Measurements from ENCODE around the gene KANK2. TPM values are rescaled to one million over a fixed set of nuclear protein-coding genes. Genes with fewer than 3 reads are reported as not detected.
"Not testable (repeated sequence)": the region's sequence is repeated elsewhere in the genome, so short reads cannot be mapped to it uniquely, and the experiment has no call there.

The KANK2 gene
- total and polyA plus RNA-seq, 4 donors: 269 to 379 (median 299) TPM

DNA sequence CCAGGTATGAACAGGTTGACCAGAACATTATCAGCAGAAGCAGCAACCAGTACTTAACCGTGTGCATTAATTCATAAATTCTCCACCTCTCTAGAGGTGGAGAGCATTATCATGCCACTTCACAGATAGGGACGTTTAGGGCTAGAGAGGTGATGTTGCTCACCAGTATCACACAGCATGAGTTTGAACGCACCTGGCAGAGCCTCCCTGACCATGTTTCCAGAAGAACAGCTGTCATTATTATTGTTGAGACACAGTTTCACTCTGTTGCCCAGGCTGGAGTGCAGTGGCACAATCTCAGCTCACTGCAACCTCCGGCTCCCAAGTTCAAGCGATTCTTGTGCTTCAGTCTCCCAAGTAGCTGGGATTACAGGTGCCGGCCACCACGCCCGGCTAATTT is 6.8 kb downstream of the KANK2 start:
- 37 to 38% methylated on average over 8 of the region's 8 CpGs for WGBS, 2 donors
- ATAC-seq (ENCODE audit: low FRiP score): no peak
- intact Hi-C loops (cut with DNase I): no loop called here
- Histone ChIP-seq H3K36me3 (ENCODE audit: control insufficient read depth in 1 of 2, insufficient read depth in 2 of 2, low read length in 1 of 2) (peaks cover 0 to 10% of the 10 kb centered on the region in 2 donors), H3K9me3 (ENCODE audit: control insufficient read depth, low read length) (no peaks in the 10 kb centered on the region), H3K27me3 (ENCODE audit: control insufficient read depth in 1 of 2, insufficient read depth in 2 of 2, low read length in 1 of 2) (no peaks in the 10 kb centered on the region), H3K27ac (ENCODE audit: low read depth in 1 of 2, low read length in 2 of 2) (peak overlapping the region in 1 of 2 donors; percentile 73), H3K4me1 (ENCODE audit: control insufficient read depth in 1 of 2, insufficient read depth in 2 of 2, low read length in 2 of 2) (peaks cover 3 to 5% of the 10 kb centered on the region in 2 donors), H3K4me3 (ENCODE audit: low read length in 2 of 2) (no peak overlapping the region)
- no peak for DNase-seq

GRCh38 chr19:11187441-11187840 is 9.9 kb downstream of the KANK2 start:
- ATAC-seq (ENCODE audit: low FRiP score) (no peak), DNase-seq (no peak)
- Histone ChIP-seq H3K4me3 (ENCODE audit: low read length in 2 of 2) (no peak overlapping the region), H3K36me3 (ENCODE audit: control insufficient read depth in 1 of 2, insufficient read depth in 2 of 2, low read length in 1 of 2) (no peaks in the 10 kb centered on the region), H3K4me1 (ENCODE audit: control insufficient read depth in 1 of 2, insufficient read depth in 2 of 2, low read length in 2 of 2) (peaks cover 3 to 5% of the 10 kb centered on the region in 2 donors), H3K27me3 (ENCODE audit: control insufficient read depth in 1 of 2, insufficient read depth in 2 of 2, low read length in 1 of 2) (no peaks in the 10 kb centered on the region), H3K9me3 (ENCODE audit: control insufficient read depth, low read length) (no peaks in the 10 kb centered on the region), H3K27ac (ENCODE audit: low read depth in 1 of 2, low read length in 2 of 2) (peak overlapping the region; percentile 6 to 29)
- intact Hi-C loops (cut with DNase I): no loop called here
- WGBS, 2 donors: 51 to 53% methylated on average over 9 of the region's 9 CpGs

DNA sequence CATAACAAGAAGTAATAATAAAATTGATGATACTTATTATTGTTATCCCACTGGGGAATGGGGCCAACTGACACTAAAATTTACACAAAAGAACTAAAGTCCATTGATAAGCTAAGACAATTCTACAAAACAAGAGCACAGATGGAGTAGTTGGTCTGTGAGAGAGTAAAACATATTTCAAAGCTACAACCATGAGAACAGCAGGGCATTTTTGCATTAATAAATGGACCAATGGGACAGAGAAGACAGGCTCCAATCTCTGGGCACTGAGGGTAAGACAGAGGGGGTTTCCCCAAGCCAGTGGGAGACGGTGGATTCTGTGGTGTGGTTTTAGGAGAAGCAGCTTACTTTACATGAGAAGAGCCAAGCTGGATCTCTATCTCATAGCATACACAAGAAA is 14.4 kb downstream of the KANK2 start:
- intact Hi-C loops (cut with DNase I): no loop called here
- WGBS, 2 donors: 88 to 90% methylated on average over 1 of the region's 1 CpG
- H3K27me3 ChIP-seq (ENCODE audit: control insufficient read depth in 1 of 2, insufficient read depth in 2 of 2, low read length in 1 of 2): no peaks in the 10 kb centered on the region
- DNase-seq (no peak), ATAC-seq (ENCODE audit: low FRiP score) (no peak)
- H3K9me3 ChIP-seq (ENCODE audit: control insufficient read depth, low read length): no peaks in the 10 kb centered on the region
- no peak overlapping the region for H3K4me3 ChIP-seq (ENCODE audit: low read length in 2 of 2)
- peak overlapping the region in 1 of 2 donors; percentile 21 for H3K27ac ChIP-seq (ENCODE audit: low read depth in 1 of 2, low read length in 2 of 2)
- no peaks in the 10 kb centered on the region for H3K36me3 ChIP-seq (ENCODE audit: control insufficient read depth in 1 of 2, insufficient read depth in 2 of 2, low read length in 1 of 2)
- peaks cover 0 to 5% of the 10 kb centered on the region in 2 donors for H3K4me1 ChIP-seq (ENCODE audit: control insufficient read depth in 1 of 2, insufficient read depth in 2 of 2, low read length in 2 of 2)

DNA sequence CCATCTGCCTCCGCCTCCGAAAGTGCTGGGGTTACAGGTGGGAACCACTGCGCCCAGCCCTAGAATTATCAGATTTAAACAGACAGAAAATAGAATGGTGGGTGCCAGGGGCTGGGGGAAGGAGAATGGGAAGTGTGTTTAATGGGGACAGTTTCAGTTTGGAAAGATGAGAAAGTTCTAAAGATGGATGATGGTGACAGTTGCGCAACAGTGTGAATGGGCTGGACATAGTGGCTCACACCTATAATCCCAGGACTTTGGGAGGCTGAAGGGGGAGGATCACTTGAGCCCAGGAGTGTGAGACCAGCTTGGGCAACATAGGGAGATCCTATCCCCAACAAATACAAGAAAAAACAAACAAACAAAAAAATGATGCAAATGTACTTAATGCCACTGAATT is 15.9 kb downstream of the KANK2 start:
- peaks cover 0 to 3% of the 10 kb centered on the region in 2 donors for H3K36me3 ChIP-seq (ENCODE audit: control insufficient read depth in 1 of 2, insufficient read depth in 2 of 2, low read length in 1 of 2)
- ATAC-seq (ENCODE audit: low FRiP score): no peak
- no peaks in the 10 kb centered on the region for H3K9me3 ChIP-seq (ENCODE audit: control insufficient read depth, low read length)
- no peak overlapping the region for H3K27ac ChIP-seq (ENCODE audit: low read depth in 1 of 2, low read length in 2 of 2)
- no peak overlapping the region for H3K4me3 ChIP-seq (ENCODE audit: low read length in 2 of 2)
- DNase-seq: no peak
- intact Hi-C loops (cut with DNase I): no loop called here
- H3K4me1 ChIP-seq (ENCODE audit: control insufficient read depth in 1 of 2, insufficient read depth in 2 of 2, low read length in 2 of 2): peaks cover 0 to 5% of the 10 kb centered on the region in 2 donors
- H3K27me3 ChIP-seq (ENCODE audit: control insufficient read depth in 1 of 2, insufficient read depth in 2 of 2, low read length in 1 of 2): no peaks in the 10 kb centered on the region
- WGBS, 2 donors: 86 to 88% methylated on average over 4 of the region's 4 CpGs

DNA sequence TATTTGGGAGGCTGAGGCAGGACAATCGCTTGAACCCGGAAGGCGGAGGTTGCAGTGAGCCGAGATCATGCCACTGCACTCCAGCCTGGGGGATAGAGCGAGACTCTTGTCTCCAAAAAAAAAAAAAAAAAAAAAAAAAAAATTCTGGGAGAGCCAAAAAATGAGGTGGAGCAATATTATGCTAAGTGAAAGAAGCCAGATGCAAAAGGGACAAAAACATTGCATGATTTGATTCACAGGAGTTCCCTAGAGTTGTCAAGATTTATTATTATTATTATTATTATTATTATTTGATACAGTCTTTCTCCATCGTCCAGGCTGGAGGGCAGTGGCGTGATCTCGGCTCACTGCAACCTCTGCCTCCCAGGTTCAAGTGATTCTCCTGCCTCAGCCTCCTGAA is 16.4 kb downstream of the KANK2 start:
- H3K27ac ChIP-seq (ENCODE audit: low read depth in 1 of 2, low read length in 2 of 2): peak overlapping the region in 1 of 2 donors; percentile 17
- ATAC-seq (ENCODE audit: low FRiP score): peak; percentile 17
- H3K27me3 ChIP-seq (ENCODE audit: control insufficient read depth in 1 of 2, insufficient read depth in 2 of 2, low read length in 1 of 2); H3K4me1 ChIP-seq (ENCODE audit: control insufficient read depth in 1 of 2, insufficient read depth in 2 of 2, low read length in 2 of 2); DNase-seq; H3K4me3 ChIP-seq (ENCODE audit: low read length in 2 of 2); intact Hi-C loops (cut with DNase I); H3K36me3 ChIP-seq (ENCODE audit: control insufficient read depth in 1 of 2, insufficient read depth in 2 of 2, low read length in 1 of 2); H3K9me3 ChIP-seq (ENCODE audit: control insufficient read depth, low read length): not testable (repeated sequence)
- 14 to 20% methylated on average over 8 of the region's 8 CpGs for WGBS, 2 donors

- intact Hi-C loops (cut with DNase I): no loop called here
- no peaks in the 10 kb centered on the region for H3K27me3 ChIP-seq (ENCODE audit: control insufficient read depth in 1 of 2, insufficient read depth in 2 of 2, low read length in 1 of 2)
- H3K9me3 ChIP-seq (ENCODE audit: control insufficient read depth, low read length): no peaks in the 10 kb centered on the region
- peaks cover 0 to 2% of the 10 kb centered on the region in 2 donors for H3K4me1 ChIP-seq (ENCODE audit: control insufficient read depth in 1 of 2, insufficient read depth in 2 of 2, low read length in 2 of 2)
- H3K27ac ChIP-seq (ENCODE audit: low read depth in 1 of 2, low read length in 2 of 2): peak overlapping the region in 1 of 2 donors; percentile 26
- WGBS, 2 donors: 9% methylated on average over 8 of the region's 8 CpGs
- peaks cover 0 to 5% of the 10 kb centered on the region in 2 donors for H3K36me3 ChIP-seq (ENCODE audit: control insufficient read depth in 1 of 2, insufficient read depth in 2 of 2, low read length in 1 of 2)
- H3K4me3 ChIP-seq (ENCODE audit: low read length in 2 of 2): no peak overlapping the region
- peak; percentile 66 for ATAC-seq (ENCODE audit: low FRiP score)
- no peak for DNase-seq
Observed at GRCh38 chr19:11180346-11180745, 17.0 kb downstream of the KANK2 start.

DNA sequence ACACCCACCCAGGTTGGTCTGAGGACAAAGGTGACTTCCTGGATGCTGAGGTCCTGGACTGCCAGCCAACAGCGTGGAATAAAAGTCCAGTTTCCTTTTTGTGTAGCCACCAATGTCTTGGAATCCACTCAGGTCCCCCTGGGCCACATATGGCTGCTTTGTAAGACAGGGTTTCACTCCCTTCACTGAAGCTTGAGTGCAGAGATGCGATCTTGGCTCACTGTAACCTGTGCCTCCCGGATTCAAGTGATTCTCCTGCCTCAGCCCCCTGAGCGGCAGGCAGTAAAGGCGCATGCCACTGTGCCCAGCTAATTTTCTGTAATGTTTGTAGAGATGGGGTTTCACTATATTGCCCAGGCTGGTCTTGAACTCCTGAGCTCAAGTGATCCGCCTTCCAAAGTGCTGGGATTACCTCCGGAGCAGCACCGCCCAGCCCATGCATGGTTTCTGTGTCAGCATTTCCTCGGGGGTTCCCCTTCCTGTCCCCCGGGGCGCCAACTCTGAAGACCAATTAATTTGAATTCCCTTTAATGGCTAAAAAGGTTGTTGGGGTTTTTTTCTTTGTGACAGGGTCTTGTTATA is 17.5 kb downstream of the KANK2 start:
- Histone ChIP-seq H3K27ac (ENCODE audit: low read depth in 1 of 2, low read length in 2 of 2) (peak overlapping the region in 1 of 2 donors; percentile 4), H3K27me3 (ENCODE audit: control insufficient read depth in 1 of 2, insufficient read depth in 2 of 2, low read length in 1 of 2) (no peaks in the 10 kb centered on the region), H3K9me3 (ENCODE audit: control insufficient read depth, low read length) (no peaks in the 10 kb centered on the region), H3K4me3 (ENCODE audit: low read length in 2 of 2) (no peak overlapping the region), H3K4me1 (ENCODE audit: control insufficient read depth in 1 of 2, insufficient read depth in 2 of 2, low read length in 2 of 2) (peaks cover 0 to 2% of the 10 kb centered on the region in 2 donors), H3K36me3 (ENCODE audit: control insufficient read depth in 1 of 2, insufficient read depth in 2 of 2, low read length in 1 of 2) (peaks cover 1 to 5% of the 10 kb centered on the region in 2 donors)
- WGBS, 2 donors: 44 to 45% methylated on average over 11 of the region's 11 CpGs
- peak in 1 of 2 donors; percentile 81 for DNase-seq
- ATAC-seq (ENCODE audit: low FRiP score): no peak
- intact Hi-C loops (cut with DNase I): no loop called here

DNA sequence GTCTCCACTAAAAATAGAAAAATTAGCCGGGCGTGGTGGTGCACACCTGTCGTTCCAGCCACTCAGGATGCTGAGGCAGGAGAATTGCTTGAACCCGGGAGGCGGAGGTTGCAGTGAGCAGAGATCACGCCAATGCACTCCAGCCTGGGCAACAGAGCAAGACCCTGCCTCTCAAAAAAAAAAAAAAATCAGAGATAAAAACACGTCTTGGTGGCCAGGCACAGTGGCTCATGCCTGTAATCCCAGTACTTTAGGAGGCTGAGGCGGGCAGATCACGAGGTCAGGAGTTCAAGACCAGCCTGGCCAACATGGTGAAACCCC is 18.2 kb downstream of the KANK2 start:
- intact Hi-C loops (cut with DNase I): not testable (repeated sequence)

GRCh38 chr19:11177592-11177991 is 19.8 kb downstream of the KANK2 start:
- no peak for DNase-seq
- 80 to 84% methylated on average over 9 of the region's 9 CpGs for WGBS, 2 donors
- no peak overlapping the region for H3K27ac ChIP-seq (ENCODE audit: low read depth in 1 of 2, low read length in 2 of 2)

More for the DNA sequence above, 18.2 kb downstream of the KANK2 start:
- DNase-seq; H3K9me3 ChIP-seq (ENCODE audit: control insufficient read depth, low read length); H3K36me3 ChIP-seq (ENCODE audit: control insufficient read depth in 1 of 2, insufficient read depth in 2 of 2, low read length in 1 of 2); H3K4me3 ChIP-seq (ENCODE audit: low read length in 2 of 2); H3K4me1 ChIP-seq (ENCODE audit: control insufficient read depth in 1 of 2, insufficient read depth in 2 of 2, low read length in 2 of 2); H3K27ac ChIP-seq (ENCODE audit: low read depth in 1 of 2, low read length in 2 of 2); H3K27me3 ChIP-seq (ENCODE audit: control insufficient read depth in 1 of 2, insufficient read depth in 2 of 2, low read length in 1 of 2); ATAC-seq (ENCODE audit: low FRiP score): not testable (repeated sequence)
- WGBS, 2 donors: 50% methylated on average over 9 of the region's 9 CpGs

More at GRCh38 chr19:11177592-11177991, 19.8 kb downstream of the KANK2 start:
- ATAC-seq (ENCODE audit: low FRiP score): no peak
- Histone ChIP-seq H3K4me1 (ENCODE audit: control insufficient read depth in 1 of 2, insufficient read depth in 2 of 2, low read length in 2 of 2) (peaks cover 0 to 2% of the 10 kb centered on the region in 2 donors), H3K9me3 (ENCODE audit: control insufficient read depth, low read length) (no peaks in the 10 kb centered on the region), H3K4me3 (ENCODE audit: low read length in 2 of 2) (no peak overlapping the region), H3K36me3 (ENCODE audit: control insufficient read depth in 1 of 2, insufficient read depth in 2 of 2, low read length in 1 of 2) (peaks cover 2 to 8% of the 10 kb centered on the region in 2 donors), H3K27me3 (ENCODE audit: control insufficient read depth in 1 of 2, insufficient read depth in 2 of 2, low read length in 1 of 2) (no peaks in the 10 kb centered on the region)
- intact Hi-C loops (cut with DNase I): no loop called here

All from aorta (tissue), 5 donors.